H9 (cell line): ENCODE results near the gene IGF2R. TPM values are rescaled to one million over a fixed set of nuclear protein-coding genes. Genes with fewer than 3 reads are reported as not detected.

Source experiments
- DNase-seq: peaks from one replicate; pipeline ENCODE4 v3.0.0-alpha.2; 2017
- H2AFZ ChIP-seq: one replicate; pipeline ENCODE4 v1.6.1; 2013; ENCODE audit warnings: mild to moderate bottlenecking, low read length, control low read depth, moderate library complexity
- H2AK5ac ChIP-seq: 2 replicates; pipeline ENCODE4 v1.6.1; 2013; ENCODE audit warnings: low read length, control low read depth, mixed read lengths; ENCODE audit not compliant: insufficient read length
- H2BK120ac ChIP-seq: one replicate; pipeline ENCODE4 v1.6.1; 2013; ENCODE audit warnings: low read depth, mild to moderate bottlenecking, low read length, control low read depth, inconsistent platforms; ENCODE audit not compliant: poor library complexity, severe bottlenecking
- H2BK12ac ChIP-seq: 2 replicates; pipeline ENCODE4 v1.6.1; 2013; ENCODE audit warnings: low read length, control low read depth, mixed read lengths, low read depth; ENCODE audit not compliant: insufficient read length
- H2BK15ac ChIP-seq: 2 replicates; pipeline ENCODE4 v1.6.1; 2013; ENCODE audit warnings: low read depth, low read length, control low read depth
- H2BK20ac ChIP-seq: one replicate; pipeline ENCODE4 v1.6.1; 2013; ENCODE audit warnings: low read depth, mild to moderate bottlenecking, low read length, control low read depth, inconsistent platforms; ENCODE audit not compliant: poor library complexity, severe bottlenecking
- H2BK5ac ChIP-seq: 2 replicates; pipeline ENCODE4 v1.6.1; 2013; ENCODE audit warnings: low read length, control low read depth, mixed read lengths; ENCODE audit not compliant: insufficient read length
- H3K14ac ChIP-seq: 2 replicates; pipeline ENCODE4 v1.6.1; 2013; ENCODE audit warnings: low read length, control low read depth; ENCODE audit not compliant: insufficient read depth
- H3K18ac ChIP-seq: 2 replicates; pipeline ENCODE4 v1.6.1; 2013; ENCODE audit warnings: low read depth, mild to moderate bottlenecking, mixed read lengths, low read length, control low read depth; ENCODE audit not compliant: insufficient read length
- H3K23ac ChIP-seq: 2 replicates; pipeline ENCODE4 v1.6.1; 2013; ENCODE audit warnings: low read length, control low read depth, mixed read lengths, low read depth; ENCODE audit not compliant: insufficient read length
- H3K23me2 ChIP-seq: 2 replicates; pipeline ENCODE4 v1.6.1; 2013; ENCODE audit warnings: low read depth, mild to moderate bottlenecking, mixed read lengths, low read length, control low read depth; ENCODE audit not compliant: insufficient read length, poor library complexity, severe bottlenecking
- H3K27ac ChIP-seq: 2 replicates; pipeline ENCODE4 v1.5.1; 2013; ENCODE audit warnings: low read length, control low read depth, mixed read lengths, low read depth; ENCODE audit not compliant: insufficient read length
- H3K27me3 ChIP-seq: 2 replicates; pipeline ENCODE4 v1.6.1; 2013; ENCODE audit warnings: low read length, control low read depth, inconsistent platforms; ENCODE audit not compliant: insufficient read depth
- H3K4ac ChIP-seq: 2 replicates; pipeline ENCODE4 v1.6.1; 2013; ENCODE audit warnings: low read depth, mild to moderate bottlenecking, control low read depth, inconsistent platforms, low read length, moderate library complexity
- H3K4me1 ChIP-seq: 2 replicates; pipeline ENCODE4 v1.6.1; 2013; ENCODE audit warnings: low read length, control low read depth, inconsistent platforms; ENCODE audit not compliant: insufficient read depth
- H3K4me2 ChIP-seq: 2 replicates; pipeline ENCODE4 v1.6.1; 2013; ENCODE audit warnings: low read length, control low read depth, mixed read lengths; ENCODE audit not compliant: insufficient read length, insufficient read depth
- H3K56ac ChIP-seq: 2 replicates; pipeline ENCODE4 v1.6.1; 2013; ENCODE audit warnings: low read depth, mild to moderate bottlenecking, mixed read lengths, low read length, control low read depth; ENCODE audit not compliant: insufficient read length
- H3K79me1 ChIP-seq: 2 replicates; pipeline ENCODE4 v1.6.1; 2013; ENCODE audit warnings: low read depth, mild to moderate bottlenecking, moderate library complexity, low read length, control low read depth, inconsistent platforms; ENCODE audit not compliant: insufficient read depth, poor library complexity, severe bottlenecking
- H3K79me2 ChIP-seq: 2 replicates; pipeline ENCODE4 v1.6.1; 2013; ENCODE audit warnings: low read length, control low read depth, inconsistent platforms; ENCODE audit not compliant: insufficient read depth
- H3K9ac ChIP-seq: 2 replicates; pipeline ENCODE4 v1.6.1; 2013; ENCODE audit warnings: low read length, control low read depth, mixed read lengths; ENCODE audit not compliant: insufficient read length; ENCODE audit errors: extremely low read depth
- H3K9me3 ChIP-seq: one replicate; pipeline ENCODE4 v1.6.1; 2013; ENCODE audit warnings: low read depth, low read length, inconsistent platforms; ENCODE audit not compliant: control insufficient read depth
- H3T11ph ChIP-seq: one replicate; pipeline ENCODE4 v1.6.1; 2013; ENCODE audit warnings: mild to moderate bottlenecking, low read length, control low read depth, inconsistent platforms
- H4K20me1 ChIP-seq: one replicate; pipeline ENCODE4 v1.6.1; 2013; ENCODE audit not compliant: control insufficient read depth, insufficient read length, insufficient read depth
- H4K5ac ChIP-seq: 2 replicates; pipeline ENCODE4 v1.6.1; 2013; ENCODE audit warnings: low read depth, mild to moderate bottlenecking, mixed read lengths, low read length, control low read depth; ENCODE audit not compliant: insufficient read length
- H4K8ac ChIP-seq: replicated peaks from 2 replicates; pipeline ENCODE4 v1.6.1; 2013; ENCODE audit warnings: low read length, control low read depth, mixed read lengths, low read depth; ENCODE audit not compliant: insufficient read length
- H4K91ac ChIP-seq: 2 replicates; pipeline ENCODE4 v1.6.1; 2013; ENCODE audit warnings: low read depth, mild to moderate bottlenecking, moderate library complexity, mixed read lengths, low read length, control low read depth; ENCODE audit not compliant: insufficient read length
- H3K27ac Mint-ChIP-seq, 3 experiments: 2 replicates in 2 of 3; 3 replicates in 1 of 3; pipeline ENCODE4 v1.8.0; 2020 to 2021; ENCODE audit warnings: mixed read lengths in 3 of 3, mild to moderate bottlenecking in 1 of 3, moderate library complexity in 1 of 3
- H3K27me3 Mint-ChIP-seq: 2 replicates; pipeline ENCODE4 v1.8.0; 2021; ENCODE audit warnings: low read depth, mild to moderate bottlenecking, moderate library complexity, mixed read lengths
- H3K36me3 Mint-ChIP-seq, 3 experiments: 2 replicates in 2 of 3; 3 replicates in 1 of 3; pipeline ENCODE4 v1.8.0; 2020 to 2021; ENCODE audit warnings: low read depth in 3 of 3, mixed read lengths in 3 of 3; ENCODE audit not compliant: insufficient read depth in 1 of 3
- H3K4me1 Mint-ChIP-seq, 2 experiments: 2 replicates each; pipeline ENCODE4 v1.8.0; 2020; ENCODE audit warnings: mixed read lengths in 2 of 2
- H3K4me3 Mint-ChIP-seq, 2 experiments: 2 replicates in 1 of 2; 3 replicates in 1 of 2; pipeline ENCODE4 v1.8.0; 2020 to 2021; ENCODE audit warnings: mild to moderate bottlenecking in 2 of 2, mixed read lengths in 2 of 2, moderate library complexity in 1 of 2
- H3K9me3 Mint-ChIP-seq, 2 experiments: 2 replicates in 1 of 2; 3 replicates in 1 of 2; pipeline ENCODE4 v1.8.0; 2020; ENCODE audit warnings: mild to moderate bottlenecking in 2 of 2, mixed read lengths in 2 of 2, moderate library complexity in 1 of 2
- WGBS: extraction: QIAGEN DNeasy Blood & Tissue Kit; methylation state at CpG from one replicate; pipeline ENCODE4 v1.1.7; 2013; ENCODE audit warnings: missing lambda C conversion rate, low lambda C conversion rate, mixed read lengths; ENCODE audit not compliant: insufficient read length; ENCODE audit errors: extremely low coverage; 5-methylcytosine and 5-hydroxymethylcytosine counted together
- total RNA-seq: library from RNA; stranded (reverse); gene quantifications from 2 replicates; pipeline ENCODE4 v1.2.1, GENCODE V29; 2021
- TF ChIP-seq, protein P1 (sequence below): fragments of 200-600 bp; sonication (generic); conservative IDR thresholded peaks from 3 replicates; pipeline ENCODE4 v1.8.0; 2021; ENCODE audit warnings: antibody characterized with exemption, mild to moderate bottlenecking

Gene IGF2R
- total RNA-seq, 1 experiment from 2014 or later, result 66.7 TPM

DNA sequence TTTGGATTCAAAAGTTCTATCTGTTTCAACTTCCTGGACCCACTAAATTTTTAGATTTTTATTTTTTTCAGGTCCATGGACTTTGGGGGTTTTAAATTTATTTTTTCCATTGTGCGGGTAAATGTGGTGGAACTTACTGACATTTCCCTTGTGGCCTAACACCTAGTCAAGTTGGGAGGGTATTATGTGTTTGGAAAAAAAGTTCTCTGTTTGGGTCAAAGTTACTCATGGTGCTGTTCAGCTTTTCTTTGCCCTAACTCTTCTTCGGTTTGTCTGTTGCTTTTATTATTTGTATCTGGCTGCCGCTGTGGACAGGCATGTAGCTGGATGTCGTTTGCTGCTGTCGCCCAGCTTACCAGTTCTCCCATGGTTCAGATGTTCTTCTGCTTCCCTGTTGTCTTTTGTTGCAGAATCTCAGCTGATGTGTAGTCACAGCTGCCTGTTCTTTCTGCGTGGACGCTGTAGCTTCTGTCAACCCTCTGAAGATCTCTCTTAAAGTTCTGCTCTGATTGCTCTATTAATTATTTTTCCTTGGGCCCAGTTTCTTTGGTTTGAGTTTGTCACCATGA lies 7.9 kb downstream of the IGF2R start:
- Histone ChIP-seq H4K91ac (no peak overlapping the region), H3K27me3 (no peaks in the 10 kb centered on the region), H3T11ph (no peak overlapping the region), H4K20me1 (peaks cover 4% of the 10 kb centered on the region), H3K4me1 (peaks cover 19% of the 10 kb centered on the region; the same call in 1 of the 2 replicates), H2AFZ (no peak overlapping the region), H3K9me3 (no peaks in the 10 kb centered on the region), H3K9ac (no peak overlapping the region), H3K4ac (no peak overlapping the region), H3K79me2 (peaks cover 46% of the 10 kb centered on the region; the same call in 1 of the 2 replicates), H2BK120ac (no peak overlapping the region), H3K79me1 (no peaks in the 10 kb centered on the region), H3K23ac (no peak overlapping the region), H4K5ac (no peak overlapping the region), H2BK20ac (no peak overlapping the region), H2BK12ac (no peak overlapping the region), H4K8ac (no peak overlapping the region), H3K56ac (no peak overlapping the region), H3K4me2 (no peak overlapping the region), H3K27ac (no peak overlapping the region), H3K14ac (peak overlapping the region; percentile 4; the same call in 1 of the 2 replicates), H2BK15ac (no peak overlapping the region), H3K23me2 (no peaks in the 10 kb centered on the region), H3K18ac (no peak overlapping the region), H2AK5ac (no peak overlapping the region), H2BK5ac (no peak overlapping the region)
- peaks cover 1% of the 10 kb centered on the region; the same call in 1 of the 2 replicates for H3K27me3 Mint-ChIP-seq
- no peak overlapping the region for H3K4me3 Mint-ChIP-seq
- WGBS, result no CpG with 5 or more reads among the region's 7 CpGs
- H3K9me3 Mint-ChIP-seq, result no peaks in the 10 kb centered on the region
- TF ChIP-seq, protein P1, sequence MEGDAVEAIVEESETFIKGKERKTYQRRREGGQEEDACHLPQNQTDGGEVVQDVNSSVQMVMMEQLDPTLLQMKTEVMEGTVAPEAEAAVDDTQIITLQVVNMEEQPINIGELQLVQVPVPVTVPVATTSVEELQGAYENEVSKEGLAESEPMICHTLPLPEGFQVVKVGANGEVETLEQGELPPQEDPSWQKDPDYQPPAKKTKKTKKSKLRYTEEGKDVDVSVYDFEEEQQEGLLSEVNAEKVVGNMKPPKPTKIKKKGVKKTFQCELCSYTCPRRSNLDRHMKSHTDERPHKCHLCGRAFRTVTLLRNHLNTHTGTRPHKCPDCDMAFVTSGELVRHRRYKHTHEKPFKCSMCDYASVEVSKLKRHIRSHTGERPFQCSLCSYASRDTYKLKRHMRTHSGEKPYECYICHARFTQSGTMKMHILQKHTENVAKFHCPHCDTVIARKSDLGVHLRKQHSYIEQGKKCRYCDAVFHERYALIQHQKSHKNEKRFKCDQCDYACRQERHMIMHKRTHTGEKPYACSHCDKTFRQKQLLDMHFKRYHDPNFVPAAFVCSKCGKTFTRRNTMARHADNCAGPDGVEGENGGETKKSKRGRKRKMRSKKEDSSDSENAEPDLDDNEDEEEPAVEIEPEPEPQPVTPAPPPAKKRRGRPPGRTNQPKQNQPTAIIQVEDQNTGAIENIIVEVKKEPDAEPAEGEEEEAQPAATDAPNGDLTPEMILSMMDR, result no peak
- H3K4me1 Mint-ChIP-seq, result peaks cover 84 to 89% of the 10 kb centered on the region in 2 experiments
- DNase-seq, result no peak
- H3K36me3 Mint-ChIP-seq, result no peaks in the 10 kb centered on the region
- H3K27ac Mint-ChIP-seq, result peak overlapping the region in 1 of 3 experiments; percentile 25; a peak in 3 of 7 replicates
